NCI-H1417 (cell line): Measurements from ENCODE around the gene GALNT2.

Source experiments
- DNase-seq, 3 experiments: peaks; one replicate each; lab custom pipeline; 2025; lab: John Stamatoyannopoulos, UW

GALNT2 gene

GRCh38 chr1:230091473-230092231, 24.6 kb downstream of the GALNT2 start:
- DNase-seq: no peak

GRCh38 chr1:230094746-230095145, 27.7 kb downstream of the GALNT2 start:
- DNase-seq: no peak

- no peak for DNase-seq
Observed at GRCh38 chr1:230095938-230096337, 28.9 kb downstream of the GALNT2 start.

- DNase-seq: no peak
Observed at GRCh38 chr1:230097370-230097769, 30.3 kb downstream of the GALNT2 start.

GRCh38 chr1:230098723-230099122, 31.7 kb downstream of the GALNT2 start:
- no peak for DNase-seq

- DNase-seq: no peak
Observed at GRCh38 chr1:230099465-230099864, 32.4 kb downstream of the GALNT2 start.

- DNase-seq: no peak
Observed at GRCh38 chr1:230100932-230101331, 33.9 kb downstream of the GALNT2 start.

- peak in 1 of 3 experiments; percentile 19 for DNase-seq
Observed at GRCh38 chr1:230101556-230101955, 34.5 kb downstream of the GALNT2 start.

- DNase-seq: no peak
Observed at GRCh38 chr1:230102046-230102445, 35.0 kb downstream of the GALNT2 start.

- DNase-seq: peak in 1 of 3 experiments; percentile 61
Observed at GRCh38 chr1:230102472-230102871, 35.4 kb downstream of the GALNT2 start.

- peak in 1 of 3 experiments; percentile 39 for DNase-seq
Observed at GRCh38 chr1:230103306-230104173, 36.5 kb downstream of the GALNT2 start.

- peak; percentile 32 to 85 (median 83) for DNase-seq
Observed at GRCh38 chr1:230104395-230105244, 37.6 kb downstream of the GALNT2 start.

- peak in 1 of 3 experiments; percentile 52 for DNase-seq
Observed at GRCh38 chr1:230105245-230105753, 38.3 kb downstream of the GALNT2 start.

GRCh38 chr1:230105754-230106625, 39.0 kb downstream of the GALNT2 start:
- DNase-seq: no peak

- DNase-seq: no peak
Observed at GRCh38 chr1:230107941-230108340, 40.9 kb downstream of the GALNT2 start.

GRCh38 chr1:230108580-230108979, 41.5 kb downstream of the GALNT2 start:
- no peak for DNase-seq

GRCh38 chr1:230109066-230109465, 42.0 kb downstream of the GALNT2 start:
- DNase-seq: no peak

- peak in 1 of 3 experiments; percentile 8 for DNase-seq
Observed at GRCh38 chr1:230109895-230110667, 43.0 kb downstream of the GALNT2 start.

GRCh38 chr1:230110971-230111370, 43.9 kb downstream of the GALNT2 start:
- no peak for DNase-seq

- DNase-seq: peak; percentile 21 to 63 (median 59)
Observed at GRCh38 chr1:230112131-230112701, 45.2 kb downstream of the GALNT2 start.
